Glutamatergic neuron (in vitro differentiated cells): ENCODE results near the gene RGS11. TPM values are rescaled to one million over a fixed set of nuclear protein-coding genes. Genes with fewer than 3 reads are reported as not detected.

Experiments
- DNase-seq: peaks from one replicate; pipeline ENCODE4 v3.0.0; 2022
- H3K27ac Mint-ChIP-seq: one replicate; pipeline ENCODE4 v1.8.0; 2020; ENCODE audit warnings: mild to moderate bottlenecking, mixed read lengths, inconsistent platforms; ENCODE audit not compliant: unreplicated experiment
- H3K27me3 Mint-ChIP-seq: one replicate; pipeline ENCODE4 v1.8.0; 2020; ENCODE audit warnings: mild to moderate bottlenecking, moderate library complexity, mixed read lengths, inconsistent platforms; ENCODE audit not compliant: unreplicated experiment
- H3K36me3 Mint-ChIP-seq: one replicate; pipeline ENCODE4 v1.8.0; 2020; ENCODE audit warnings: mild to moderate bottlenecking, mixed read lengths, inconsistent platforms; ENCODE audit not compliant: unreplicated experiment
- H3K4me1 Mint-ChIP-seq: one replicate; pipeline ENCODE4 v1.8.0; 2020; ENCODE audit warnings: mild to moderate bottlenecking, low read depth, mixed read lengths, inconsistent platforms; ENCODE audit not compliant: unreplicated experiment
- H3K4me3 Mint-ChIP-seq: one replicate; pipeline ENCODE4 v1.8.0; 2020; ENCODE audit warnings: mild to moderate bottlenecking, mixed read lengths, inconsistent platforms; ENCODE audit not compliant: unreplicated experiment
- H3K9me3 Mint-ChIP-seq: one replicate; pipeline ENCODE4 v1.8.0; 2020; ENCODE audit warnings: mild to moderate bottlenecking, moderate library complexity, mixed read lengths, inconsistent platforms; ENCODE audit not compliant: unreplicated experiment
- CTCF ChIP-seq: fragments of 200-600 bp; sonication (generic); IDR thresholded peaks from one replicate; pipeline ENCODE4 v1.5.0; 2021; ENCODE audit not compliant: partially characterized antibody, unreplicated experiment
- total RNA-seq: library from RNA; stranded (reverse); fragmentation: NEBNext Ultra II Directional; extraction: Animal tissue kit (Norgen Biotek cat#: 25700); gene quantifications from one replicate; pipeline ENCODE4 v1.2.1, GENCODE V29; 2021; ENCODE audit not compliant: unreplicated experiment

The RGS11 gene
- total RNA-seq, 1 donor from 2014 or later = 18.2 TPM

- no peak for DNase-seq
- no peak overlapping the region for H3K27ac Mint-ChIP-seq
- H3K9me3 Mint-ChIP-seq = no peaks in the 10 kb centered on the region
- no peaks in the 10 kb centered on the region for H3K36me3 Mint-ChIP-seq
- H3K4me3 Mint-ChIP-seq = no peak overlapping the region
- H3K4me1 Mint-ChIP-seq = peaks cover 7% of the 10 kb centered on the region
- no peak for TF ChIP-seq CTCF
- no peaks in the 10 kb centered on the region for H3K27me3 Mint-ChIP-seq
These were observed 38.6 kb upstream of the RGS11 start for GRCh38 chr16:314351-314750.

GRCh38 chr16:311725-312124 lies 36.0 kb upstream of the RGS11 start:
- Mint-ChIP-seq H3K36me3 (no peaks in the 10 kb centered on the region), H3K27ac (no peak overlapping the region), H3K4me1 (peaks cover 9% of the 10 kb centered on the region), H3K9me3 (no peaks in the 10 kb centered on the region), H3K27me3 (no peaks in the 10 kb centered on the region), H3K4me3 (no peak overlapping the region)
- no peak for DNase-seq
- TF ChIP-seq CTCF = no peak

- Mint-ChIP-seq H3K36me3 (no peaks in the 10 kb centered on the region), H3K4me1 (peaks cover 11% of the 10 kb centered on the region), H3K27ac (no peak overlapping the region), H3K4me3 (no peak overlapping the region), H3K9me3 (no peaks in the 10 kb centered on the region), H3K27me3 (peaks cover 2% of the 10 kb centered on the region)
- TF ChIP-seq CTCF = no peak
- no peak for DNase-seq
These were observed 33.7 kb upstream of the RGS11 start for GRCh38 chr16:309476-309875.

GRCh38 chr16:307691-308312 lies 32.1 kb upstream of the RGS11 start:
- H3K27me3 Mint-ChIP-seq = peaks cover 2% of the 10 kb centered on the region
- DNase-seq = no peak
- no peaks in the 10 kb centered on the region for H3K36me3 Mint-ChIP-seq
- TF ChIP-seq CTCF = no peak
- H3K4me3 Mint-ChIP-seq = no peak overlapping the region
- no peak overlapping the region for H3K27ac Mint-ChIP-seq
- H3K4me1 Mint-ChIP-seq = peaks cover 11% of the 10 kb centered on the region
- H3K9me3 Mint-ChIP-seq = no peaks in the 10 kb centered on the region

GRCh38 chr16:306911-307370 lies 31.2 kb upstream of the RGS11 start:
- Mint-ChIP-seq H3K4me3 (no peak overlapping the region), H3K4me1 (peaks cover 11% of the 10 kb centered on the region), H3K36me3 (no peaks in the 10 kb centered on the region), H3K27ac (no peak overlapping the region), H3K27me3 (peaks cover 2% of the 10 kb centered on the region), H3K9me3 (no peaks in the 10 kb centered on the region)
- no peak for DNase-seq
- TF ChIP-seq CTCF = no peak
